Measurements from ENCODE around the gene RAB6A.
A peak's percentile ranks its signal among the peaks of the same experiment; 100 is the strongest.

DNA sequence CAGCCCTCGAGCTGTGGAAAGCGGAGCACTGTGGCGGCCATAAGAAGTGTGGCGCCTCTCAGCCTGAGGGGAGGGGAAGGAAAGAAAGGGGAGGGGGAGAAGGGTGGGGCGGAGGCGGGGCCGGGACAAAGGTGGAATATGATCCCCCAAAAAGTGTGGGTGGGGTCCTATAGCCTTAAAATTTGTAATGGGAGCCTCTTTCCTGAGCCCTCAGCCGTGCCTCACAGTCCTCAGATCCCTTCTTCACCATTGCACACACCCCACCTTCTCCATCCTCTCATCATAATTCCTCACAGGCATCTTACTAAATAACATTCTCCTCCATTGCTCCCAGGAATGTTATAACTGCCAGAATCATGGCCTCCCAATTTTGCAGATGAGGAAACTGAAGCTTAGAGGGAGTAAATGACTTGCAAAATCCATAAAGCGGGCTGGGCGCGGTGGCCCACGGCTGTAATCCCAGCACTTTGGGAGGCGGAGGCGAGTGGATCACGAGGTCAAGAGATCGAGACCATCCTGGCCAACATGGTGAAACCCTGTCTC is 600 bp upstream of the RAB6A start:
- TF ChIP-seq, protein P1, sequence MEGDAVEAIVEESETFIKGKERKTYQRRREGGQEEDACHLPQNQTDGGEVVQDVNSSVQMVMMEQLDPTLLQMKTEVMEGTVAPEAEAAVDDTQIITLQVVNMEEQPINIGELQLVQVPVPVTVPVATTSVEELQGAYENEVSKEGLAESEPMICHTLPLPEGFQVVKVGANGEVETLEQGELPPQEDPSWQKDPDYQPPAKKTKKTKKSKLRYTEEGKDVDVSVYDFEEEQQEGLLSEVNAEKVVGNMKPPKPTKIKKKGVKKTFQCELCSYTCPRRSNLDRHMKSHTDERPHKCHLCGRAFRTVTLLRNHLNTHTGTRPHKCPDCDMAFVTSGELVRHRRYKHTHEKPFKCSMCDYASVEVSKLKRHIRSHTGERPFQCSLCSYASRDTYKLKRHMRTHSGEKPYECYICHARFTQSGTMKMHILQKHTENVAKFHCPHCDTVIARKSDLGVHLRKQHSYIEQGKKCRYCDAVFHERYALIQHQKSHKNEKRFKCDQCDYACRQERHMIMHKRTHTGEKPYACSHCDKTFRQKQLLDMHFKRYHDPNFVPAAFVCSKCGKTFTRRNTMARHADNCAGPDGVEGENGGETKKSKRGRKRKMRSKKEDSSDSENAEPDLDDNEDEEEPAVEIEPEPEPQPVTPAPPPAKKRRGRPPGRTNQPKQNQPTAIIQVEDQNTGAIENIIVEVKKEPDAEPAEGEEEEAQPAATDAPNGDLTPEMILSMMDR (IDR thresholded peaks at IDR 0.05): no peak
- TF ChIP-seq EP300 (IDR thresholded peaks at IDR 0.05) (peak in 1 of 2 donors; percentile 99), POLR2A (IDR thresholded peaks at IDR 0.05) (no peak)
